HG03457 (cell line): Measurements from ENCODE around the gene SLC8A1.

Experiments
- ATAC-seq: cut with Tn5 transposase; IDR thresholded peaks from one replicate; pipeline ENCODE4 v1.9.1; 2021; ENCODE audit warnings: moderate number of reproducible peaks; ENCODE audit not compliant: unreplicated experiment

SLC8A1 gene

GRCh38 chr2:40430776-40431599, 20.9 kb downstream of the SLC8A1 start:
- no peak for ATAC-seq

- ATAC-seq = no peak
Observed at GRCh38 chr2:40428439-40428838, 23.5 kb downstream of the SLC8A1 start.

DNA sequence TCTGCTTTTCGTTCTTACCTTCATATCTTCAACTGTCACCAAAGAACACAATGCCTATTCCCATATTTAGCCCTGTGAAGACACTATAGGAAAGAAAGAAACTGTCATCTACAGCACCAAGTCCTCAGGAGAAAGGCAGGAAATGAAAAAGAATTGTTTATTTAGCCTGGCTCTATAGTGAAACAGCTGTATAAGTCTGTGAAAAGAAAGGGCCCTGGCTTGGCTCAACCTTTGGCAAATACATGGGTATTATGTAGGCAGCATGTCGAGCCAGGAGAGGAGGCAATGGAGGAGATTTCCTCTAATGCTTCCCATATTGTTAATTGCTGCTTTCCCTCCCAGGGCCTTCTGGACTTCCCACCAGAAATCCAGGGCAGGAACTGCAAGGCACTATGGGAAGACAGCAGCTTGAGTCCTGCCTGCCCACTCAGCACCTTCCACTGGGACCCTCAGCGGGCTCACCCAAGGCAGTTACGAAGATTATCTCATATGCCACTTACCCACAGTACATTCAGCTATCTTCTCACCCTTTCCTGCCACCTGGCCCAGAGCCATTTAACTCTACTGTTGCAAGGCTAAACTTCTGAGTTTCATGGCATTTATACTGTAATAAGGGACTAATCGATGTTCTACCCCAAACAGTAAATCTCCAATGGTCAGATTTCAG, 30.1 kb downstream of the SLC8A1 start:
- no peak for ATAC-seq

- no peak for ATAC-seq
Observed at GRCh38 chr2:40420478-40420877, 31.4 kb downstream of the SLC8A1 start.

GRCh38 chr2:40419364-40419762, 32.5 kb downstream of the SLC8A1 start:
- ATAC-seq = no peak

DNA sequence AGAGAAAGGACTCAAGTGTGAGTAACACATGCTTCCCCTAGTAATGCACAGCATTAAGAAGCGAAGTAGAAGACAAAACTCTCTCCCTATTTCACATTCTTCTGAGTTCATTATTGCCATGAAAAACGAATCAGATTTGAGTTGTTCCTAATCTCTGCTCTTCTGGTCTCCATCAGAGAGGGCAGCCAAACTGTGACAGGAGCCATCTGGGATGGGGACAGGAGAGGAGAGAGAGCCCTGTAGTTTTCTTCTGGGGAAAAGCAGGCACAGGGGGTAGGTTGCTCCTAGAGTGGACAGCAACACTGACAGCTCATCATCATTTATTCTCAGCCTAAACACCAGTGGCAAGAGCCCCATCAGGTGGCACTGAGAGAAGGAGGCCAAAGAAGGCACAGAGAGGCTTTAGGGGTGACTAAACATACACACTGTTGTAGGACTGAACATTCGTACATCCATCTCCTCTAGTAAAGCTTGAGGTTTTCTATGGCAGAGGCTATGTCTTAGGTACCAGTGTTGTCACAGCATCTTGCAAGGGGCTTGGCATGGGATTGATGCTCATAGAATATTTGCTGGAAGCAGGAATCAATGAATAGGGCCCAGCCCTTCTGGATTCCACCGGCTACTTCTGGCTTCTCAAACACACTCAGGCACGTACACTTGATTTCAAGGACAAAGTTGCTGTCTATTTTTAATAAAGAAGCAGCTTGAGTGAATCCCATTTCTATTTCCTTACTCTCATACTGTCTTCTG, 33.1 kb downstream of the SLC8A1 start:
- no peak for ATAC-seq

- no peak for ATAC-seq
Observed at GRCh38 chr2:40416486-40416885, 35.4 kb downstream of the SLC8A1 start.

GRCh38 chr2:40415391-40415790, 36.5 kb downstream of the SLC8A1 start:
- no peak for ATAC-seq

- no peak for ATAC-seq
Observed at GRCh38 chr2:40412456-40412855, 39.4 kb downstream of the SLC8A1 start.

GRCh38 chr2:40410695-40411094, 41.2 kb downstream of the SLC8A1 start:
- no peak for ATAC-seq

DNA sequence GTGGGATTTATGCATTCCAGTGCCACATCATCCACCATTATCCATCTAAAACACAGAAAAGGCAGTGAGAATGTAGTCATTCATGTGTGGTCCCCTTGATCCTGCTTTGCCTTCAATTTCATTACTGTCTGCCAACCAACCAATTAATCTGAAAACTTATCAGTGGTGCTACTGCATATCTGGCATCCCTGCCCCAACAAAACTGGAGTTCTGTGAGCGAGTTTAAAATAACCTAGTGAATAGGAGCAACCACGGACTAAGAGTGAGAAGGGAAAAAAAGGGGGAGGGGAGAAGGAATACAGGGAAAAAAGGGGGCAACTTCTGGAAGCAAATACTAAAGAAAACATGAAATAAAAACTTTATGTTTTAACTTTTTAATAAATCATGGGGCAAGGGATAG, 42.2 kb downstream of the SLC8A1 start:
- no peak for ATAC-seq

DNA sequence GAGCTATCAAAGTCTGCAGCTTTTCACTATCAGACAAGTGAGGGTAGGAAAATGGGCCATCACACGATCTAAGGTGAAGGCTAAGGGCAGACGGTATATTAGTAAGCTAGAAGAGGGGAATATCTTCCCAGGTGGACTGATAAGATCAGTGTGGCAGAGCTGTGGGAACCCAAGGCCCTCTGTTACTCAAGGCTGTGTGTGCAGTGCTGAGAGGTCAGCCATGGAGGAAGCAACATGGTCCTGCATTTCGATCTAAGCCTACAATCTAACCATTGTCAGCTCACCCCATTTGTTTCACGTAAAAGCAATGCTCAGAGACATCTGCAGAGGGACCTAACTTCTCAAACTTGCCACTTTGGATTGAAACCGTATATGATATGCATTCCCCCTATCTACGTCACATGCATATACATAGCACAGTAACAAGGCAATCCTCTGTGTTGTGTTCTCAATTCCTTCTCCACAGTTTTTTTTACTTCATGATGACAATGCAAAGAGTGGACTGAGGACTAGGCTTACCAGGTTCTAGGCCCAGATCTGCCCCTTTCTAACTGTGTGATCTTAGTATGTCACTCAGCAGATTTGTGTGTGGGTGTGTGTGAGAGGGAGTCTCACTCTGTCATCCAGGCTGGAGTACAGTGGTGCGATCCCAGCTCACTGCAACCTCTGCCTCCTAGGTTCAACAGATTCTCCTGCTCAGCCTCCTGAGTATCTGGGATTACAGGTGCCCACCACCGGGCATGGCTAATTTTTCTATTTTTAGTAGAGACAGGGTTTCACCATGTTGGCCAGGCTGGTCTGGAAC, 45.2 kb downstream of the SLC8A1 start:
- ATAC-seq = no peak

DNA sequence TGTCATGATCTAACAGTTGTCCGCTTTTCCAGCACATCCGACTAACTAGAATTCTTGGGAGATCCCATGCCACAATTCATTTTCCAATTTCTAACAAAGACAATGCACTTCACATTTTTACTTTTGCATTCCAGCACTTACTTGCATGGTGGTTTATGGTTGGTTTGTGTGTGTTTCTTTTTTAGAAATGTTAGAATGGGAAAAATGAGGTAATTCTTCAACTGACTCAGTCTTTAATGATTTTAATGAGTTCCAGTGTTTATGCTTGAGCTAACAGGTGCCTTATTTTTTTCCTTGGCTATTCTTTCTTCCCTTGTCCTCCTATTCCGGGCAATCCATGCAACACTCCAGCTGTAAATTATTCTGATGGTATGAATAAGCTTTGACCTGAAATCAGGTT, 46.4 kb downstream of the SLC8A1 start:
- ATAC-seq = no peak

GRCh38 chr2:40404517-40404916, 47.4 kb downstream of the SLC8A1 start:
- no peak for ATAC-seq

DNA sequence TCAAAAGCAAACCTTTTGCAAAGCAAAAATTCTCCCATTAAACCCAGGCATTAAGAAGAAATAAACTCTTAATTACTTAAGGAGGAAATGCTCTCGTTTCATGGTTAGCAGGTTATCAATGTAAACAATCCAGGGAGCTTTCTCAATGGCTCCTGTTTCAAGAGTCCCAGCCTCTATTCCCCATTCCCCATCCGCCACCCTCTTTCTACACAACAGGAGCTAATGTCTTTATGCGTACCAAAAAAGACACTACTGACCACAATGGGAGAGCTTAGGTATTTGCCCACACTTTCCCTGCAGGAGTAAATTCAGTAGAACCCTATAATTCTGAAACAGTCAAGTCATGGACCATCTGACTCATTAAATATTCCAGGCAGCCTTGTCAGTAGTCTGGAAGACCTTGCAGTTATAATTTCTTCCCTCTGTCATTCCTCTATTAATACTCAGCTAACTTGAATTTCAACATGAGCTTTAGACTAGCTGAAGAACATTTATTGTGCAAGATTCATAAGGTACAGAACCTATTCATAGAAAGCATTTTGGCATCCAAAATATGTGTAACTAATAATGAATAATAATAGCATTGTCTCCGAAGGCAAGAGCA, 48.6 kb downstream of the SLC8A1 start:
- ATAC-seq = no peak

GRCh38 chr2:40401896-40402295, 50.0 kb downstream of the SLC8A1 start:
- no peak for ATAC-seq

GRCh38 chr2:40400336-40400953, 51.4 kb downstream of the SLC8A1 start:
- ATAC-seq = no peak

GRCh38 chr2:40397765-40398164, 54.1 kb downstream of the SLC8A1 start:
- no peak for ATAC-seq

DNA sequence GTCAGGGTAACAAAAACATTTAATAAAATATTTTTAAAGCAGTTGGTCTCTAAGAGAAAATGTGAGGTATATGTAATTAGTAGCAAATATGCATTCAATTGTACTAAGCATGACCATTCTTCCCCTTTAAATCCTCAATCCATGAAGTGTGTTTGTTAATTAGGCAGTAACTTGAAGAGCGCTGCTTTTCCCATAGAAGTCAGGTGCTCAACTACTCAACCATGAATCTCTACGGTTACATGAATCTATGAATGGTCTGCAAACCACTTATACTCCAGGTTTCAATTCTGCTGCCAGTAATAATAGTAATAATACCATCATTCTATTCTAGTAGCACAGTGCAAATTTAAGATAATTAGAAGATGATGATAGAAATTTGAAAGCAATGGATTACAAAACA, 55.8 kb downstream of the SLC8A1 start:
- no peak for ATAC-seq
